ENCODE measurements around the gene WHAMM. TPM values are rescaled to one million over a fixed set of nuclear protein-coding genes. Genes with fewer than 3 reads are reported as not detected.
"Not testable (repeated sequence)": the region's sequence is repeated elsewhere in the genome, so short reads cannot be mapped to it uniquely, and the experiment has no call there.

WHAMM gene
- total RNA-seq, 2 donors from 2014 or later = 12.5 to 13.5 TPM

DNA sequence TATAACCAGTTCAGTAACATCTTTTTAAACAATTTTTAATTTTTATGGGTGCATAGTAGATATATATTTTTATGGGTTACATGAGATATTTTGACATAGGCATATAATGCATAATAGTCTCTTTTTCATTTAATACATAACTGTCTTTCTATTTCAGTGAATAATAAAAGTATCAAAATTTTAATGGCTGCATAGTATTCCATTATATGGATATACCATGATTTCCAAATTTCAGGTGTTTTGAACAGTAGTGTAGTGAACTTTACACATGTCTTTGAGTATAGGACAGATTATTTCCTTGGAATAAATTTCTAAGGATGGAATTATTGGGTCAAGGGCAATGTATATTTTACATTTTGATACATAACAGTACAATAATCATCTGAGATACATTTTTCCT lies 10.7 kb downstream of the WHAMM start:
- no peak for TF ChIP-seq POLR2A (IDR thresholded peaks at IDR 0.05)
- TF ChIP-seq CTCF (IDR thresholded peaks at IDR 0.05) = no peak
- TF ChIP-seq POLR2AphosphoS5 (IDR thresholded peaks at IDR 0.05) = no peak
- H3K27me3 ChIP-seq (replicated peaks; ENCODE audit: insufficient read depth) = no peaks in the 10 kb centered on the region
- no peaks in the 10 kb centered on the region for H3K4me1 ChIP-seq (replicated peaks)
- DNase-seq (ENCODE audit: low spot score) = no peak
- no peaks in the 10 kb centered on the region for H3K36me3 ChIP-seq
- intact Hi-C loops (cut with DNase I) = no loop called here
- no peak overlapping the region for H3K27ac ChIP-seq
- no peak overlapping the region for H3K4me3 ChIP-seq
- no peaks in the 10 kb centered on the region for H3K9me3 ChIP-seq

GRCh38 chr15:82821396-82821795 lies 12.0 kb downstream of the WHAMM start:
- H3K36me3 ChIP-seq; DNase-seq (ENCODE audit: low spot score); H3K4me1 ChIP-seq (replicated peaks); intact Hi-C loops (cut with DNase I); H3K9me3 ChIP-seq; H3K27ac ChIP-seq; H3K27me3 ChIP-seq (replicated peaks; ENCODE audit: insufficient read depth); H3K4me3 ChIP-seq: not testable (repeated sequence)
- 81% methylated on average over 3 of the region's 3 CpGs for WGBS

GRCh38 chr15:82821851-82822250 lies 12.4 kb downstream of the WHAMM start:
- H3K4me3 ChIP-seq; H3K27me3 ChIP-seq (replicated peaks; ENCODE audit: insufficient read depth); H3K36me3 ChIP-seq; H3K4me1 ChIP-seq (replicated peaks); H3K27ac ChIP-seq; intact Hi-C loops (cut with DNase I); H3K9me3 ChIP-seq; DNase-seq (ENCODE audit: low spot score): not testable (repeated sequence)

GRCh38 chr15:82823049-82823448 lies 13.6 kb downstream of the WHAMM start:
- H3K9me3 ChIP-seq = no peaks in the 10 kb centered on the region
- DNase-seq (ENCODE audit: low spot score) = no peak
- H3K4me3 ChIP-seq = no peak overlapping the region
- H3K27ac ChIP-seq = no peak overlapping the region
- no peaks in the 10 kb centered on the region for H3K4me1 ChIP-seq (replicated peaks)
- intact Hi-C loops (cut with DNase I) = no loop called here
- H3K27me3 ChIP-seq (replicated peaks; ENCODE audit: insufficient read depth) = no peaks in the 10 kb centered on the region
- no peak for TF ChIP-seq POLR2AphosphoS5 (IDR thresholded peaks at IDR 0.05)
- TF ChIP-seq CTCF (IDR thresholded peaks at IDR 0.05) = no peak
- TF ChIP-seq POLR2A (IDR thresholded peaks at IDR 0.05) = no peak
- WGBS = 73% methylated on average over 5 of the region's 5 CpGs
- H3K36me3 ChIP-seq = peaks cover 0 to 4% of the 10 kb centered on the region in 2 donors

DNA sequence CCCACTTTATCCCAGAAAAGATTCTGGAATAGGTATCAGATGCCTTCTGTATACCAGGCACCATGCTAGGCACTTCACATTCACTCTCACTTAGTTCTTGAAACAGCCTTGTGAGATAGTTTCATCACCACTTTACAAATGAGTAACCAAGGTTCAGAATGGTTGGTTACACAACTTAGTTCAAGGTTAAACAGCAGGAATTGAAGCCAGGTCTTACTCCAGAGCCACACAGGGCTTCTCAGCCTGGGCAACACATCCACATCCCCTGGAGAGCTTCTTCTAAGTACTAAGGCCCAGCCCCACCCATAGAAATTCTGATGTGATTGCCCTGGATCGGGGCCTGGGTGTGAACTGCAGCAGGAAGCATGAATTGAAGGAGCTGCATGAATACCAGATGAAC lies 18.6 kb downstream of the WHAMM start:
- no peak overlapping the region for H3K27ac ChIP-seq
- no peaks in the 10 kb centered on the region for H3K9me3 ChIP-seq
- H3K4me1 ChIP-seq (replicated peaks) = no peaks in the 10 kb centered on the region
- no peak overlapping the region for H3K4me3 ChIP-seq
- TF ChIP-seq POLR2AphosphoS5 (IDR thresholded peaks at IDR 0.05) = no peak
- TF ChIP-seq CTCF (IDR thresholded peaks at IDR 0.05) = no peak
- TF ChIP-seq POLR2A (IDR thresholded peaks at IDR 0.05) = no peak
- H3K27me3 ChIP-seq (replicated peaks; ENCODE audit: insufficient read depth) = no peaks in the 10 kb centered on the region
- 80% methylated on average over 1 of the region's 1 CpG for whole genome bisulfite sequencing
- DNase-seq (ENCODE audit: low spot score) = peak; percentile 0
- intact Hi-C loops (cut with DNase I) = no loop called here
- peaks cover 0 to 6% of the 10 kb centered on the region in 2 donors for H3K36me3 ChIP-seq

GRCh38 chr15:82829234-82829633 lies 19.8 kb downstream of the WHAMM start:
- Histone ChIP-seq H3K27me3 (replicated peaks; ENCODE audit: insufficient read depth) (no peaks in the 10 kb centered on the region), H3K27ac (no peak overlapping the region), H3K4me1 (replicated peaks) (no peaks in the 10 kb centered on the region), H3K36me3 (peaks cover 6 to 7% of the 10 kb centered on the region in 2 donors), H3K9me3 (no peaks in the 10 kb centered on the region), H3K4me3 (no peak overlapping the region)
- intact Hi-C loops (cut with DNase I) = no loop called here
- 95% methylated on average over 4 of the region's 4 CpGs for WGBS
- TF ChIP-seq CTCF (IDR thresholded peaks at IDR 0.05) = no peak
- TF ChIP-seq POLR2A (IDR thresholded peaks at IDR 0.05) = no peak
- no peak for TF ChIP-seq POLR2AphosphoS5 (IDR thresholded peaks at IDR 0.05)
- DNase-seq (ENCODE audit: low spot score) = peak; percentile 3

All from prostate gland (tissue), 2 donors.